ENCODE measurements around the gene PRR15. TPM values are rescaled to one million over a fixed set of nuclear protein-coding genes. Genes with fewer than 3 reads are reported as not detected.

PRR15 gene
- total RNA-seq: 2.7 and 6.3 TPM in 2 replicates

GRCh38 chr7:29563590-29564495 is at the start of gene PRR15:
Gene PRR15 (plus strand): TSS chr7:29563835. CDS start chr7:29566330, 2,495 bp downstream.

Other genes starting within 250 kb of the PRR15 start
- gene WIPF3, start 242.7 kb downstream of the PRR15 start, total RNA-seq: 0.08 TPM in 2 replicates